DOHH2 (cell line): ENCODE measurements around the gene CD151.

Experiments
- H3F3A ChIP-seq: fragments of 200-600 bp; sonication (generic), shearing (Covaris generic); 2 replicates; pipeline ENCODE4 v1.6.0; 2016; ENCODE audit warnings: antibody characterized with exemption, mild to moderate bottlenecking; ENCODE audit not compliant: control insufficient read depth, insufficient read depth
- H3K27ac ChIP-seq: fragments of 200-600 bp; sonication (generic); 2 replicates; pipeline ENCODE4 v1.5.1; 2014; ENCODE audit warnings: low read depth, mild to moderate bottlenecking, low read length, moderate library complexity
- H3K27me3 ChIP-seq: fragments of 200-600 bp; sonication (generic); 2 replicates; pipeline ENCODE4 v1.6.1; 2014; ENCODE audit warnings: mild to moderate bottlenecking, low read length, mixed read lengths; ENCODE audit not compliant: control insufficient read depth
- H3K36me3 ChIP-seq: fragments of 200-600 bp; sonication (generic); 2 replicates; pipeline ENCODE4 v1.6.1; 2014; ENCODE audit warnings: mild to moderate bottlenecking, low read length, moderate library complexity, mixed read lengths; ENCODE audit not compliant: control insufficient read depth
- H3K4me1 ChIP-seq: fragments of 200-600 bp; sonication (generic); 2 replicates; pipeline ENCODE4 v1.6.1; 2014; ENCODE audit warnings: mild to moderate bottlenecking, low read length, mixed read lengths; ENCODE audit not compliant: control insufficient read depth
- H3K4me2 ChIP-seq: fragments of 200-600 bp; sonication (generic); 2 replicates; pipeline ENCODE4 v1.6.0; 2014; ENCODE audit warnings: mild to moderate bottlenecking, low read length, moderate library complexity
- H3K4me3 ChIP-seq: fragments of 200-600 bp; sonication (generic); 2 replicates; pipeline ENCODE4 v1.5.1; 2014; ENCODE audit warnings: mild to moderate bottlenecking, low read length, mixed read lengths
- H3K79me2 ChIP-seq: fragments of 200-600 bp; sonication (generic); 2 replicates; pipeline ENCODE4 v1.6.1; 2014; ENCODE audit warnings: mild to moderate bottlenecking, low read length, mixed read lengths; ENCODE audit not compliant: control insufficient read depth
- H3K9me2 ChIP-seq: fragments of 200-600 bp; sonication (generic); replicated peaks from 2 replicates; pipeline ENCODE4 v1.6.1; 2014; ENCODE audit warnings: mild to moderate bottlenecking, low read length, mixed read lengths; ENCODE audit not compliant: control insufficient read depth
- H3K9me3 ChIP-seq: fragments of 200-600 bp; sonication (generic); 2 replicates; pipeline ENCODE4 v1.6.1; 2014; ENCODE audit warnings: antibody characterized with exemption, low read length, mixed read lengths; ENCODE audit not compliant: control insufficient read depth, insufficient read depth
- H4K20me1 ChIP-seq: fragments of 200-600 bp; sonication (generic); 2 replicates; pipeline ENCODE4 v1.6.0; 2014; ENCODE audit warnings: low read depth, mild to moderate bottlenecking, antibody characterized with exemption, low read length, moderate library complexity; ENCODE audit not compliant: control insufficient read depth, insufficient read depth
- CTCF ChIP-seq: fragments of 200-600 bp; sonication (generic); IDR thresholded peaks from one replicate; pipeline ENCODE4 v1.5.1; 2014; ENCODE audit warnings: antibody characterized with exemption, mild to moderate bottlenecking, low read depth, low read length; ENCODE audit not compliant: poor library complexity, severe bottlenecking
- EZH2phosphoT487 ChIP-seq: fragments of 200-600 bp; sonication (generic); IDR thresholded peaks from 2 replicates; pipeline ENCODE4 v1.6.1; 2017; ENCODE audit warnings: borderline replicate concordance, mild to moderate bottlenecking, antibody characterized with exemption, low read length, moderate library complexity, mixed read lengths

CD151 gene

DNA sequence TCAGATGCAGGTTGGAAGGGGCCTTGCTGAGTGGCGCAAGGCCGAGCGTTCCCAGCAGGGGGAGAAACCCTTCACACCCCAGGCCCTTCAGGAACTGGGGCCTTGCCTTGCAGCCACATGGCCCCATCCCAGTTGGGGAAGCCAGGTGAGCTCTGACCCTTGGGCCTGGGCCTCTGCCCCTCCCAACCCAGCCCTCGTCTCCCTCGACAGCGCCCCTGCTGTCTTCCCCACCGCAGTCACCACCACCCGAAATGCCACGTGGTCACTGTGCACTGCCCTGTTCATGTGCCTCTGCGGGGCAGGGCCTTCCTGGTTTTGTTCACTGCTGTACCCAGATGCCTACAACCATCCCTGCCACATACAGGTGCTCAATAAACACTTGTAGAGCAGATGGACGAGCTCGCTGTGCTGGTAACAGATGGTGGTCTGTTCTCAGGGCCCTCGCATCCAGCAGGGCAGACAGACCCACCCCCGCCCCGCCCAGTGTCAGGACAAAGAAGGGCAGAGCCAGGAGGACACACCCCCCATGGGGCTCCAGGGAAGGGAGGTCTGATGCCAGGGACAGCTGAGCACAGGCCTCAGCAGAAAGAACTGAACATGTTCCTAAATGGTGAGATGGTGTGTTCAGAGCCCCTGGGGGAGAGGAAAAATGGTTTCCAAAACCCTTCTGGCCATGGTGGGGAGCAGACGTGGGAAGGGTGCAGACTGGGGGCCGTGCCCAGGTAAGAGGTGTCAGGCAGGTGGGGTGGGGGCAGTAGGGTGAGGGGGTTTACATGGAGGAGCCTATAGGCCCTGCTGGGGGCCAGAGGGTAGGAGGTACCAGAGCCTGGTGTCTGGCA is 5.9 kb downstream of the CD151 start:
- TF ChIP-seq EZH2phosphoT487, result no peak
- TF ChIP-seq CTCF, result peak; percentile 16
- Histone ChIP-seq H3F3A (no peaks in the 10 kb centered on the region), H3K27ac (no peak overlapping the region), H3K36me3 (peaks cover 41% of the 10 kb centered on the region), H4K20me1 (peaks cover 14% of the 10 kb centered on the region), H3K4me1 (peaks cover 14% of the 10 kb centered on the region), H3K79me2 (peaks cover 25% of the 10 kb centered on the region), H3K9me2 (no peaks in the 10 kb centered on the region), H3K4me3 (no peak overlapping the region), H3K27me3 (peaks cover 20% of the 10 kb centered on the region), H3K9me3 (no peaks in the 10 kb centered on the region), H3K4me2 (no peak overlapping the region)

GRCh38 chr11:839280-839623 is 6.5 kb downstream of the CD151 start:
- H3K36me3 ChIP-seq, result peaks cover 41% of the 10 kb centered on the region
- no peak overlapping the region for H3K4me2 ChIP-seq
- peaks cover 20% of the 10 kb centered on the region for H3K4me1 ChIP-seq
- H3K9me3 ChIP-seq, result no peaks in the 10 kb centered on the region
- peaks cover 25% of the 10 kb centered on the region for H3K79me2 ChIP-seq
- H3F3A ChIP-seq, result no peaks in the 10 kb centered on the region
- peaks cover 14% of the 10 kb centered on the region for H4K20me1 ChIP-seq
- H3K27ac ChIP-seq, result no peak overlapping the region
- TF ChIP-seq CTCF (no peak), EZH2phosphoT487 (no peak)
- no peaks in the 10 kb centered on the region for H3K9me2 ChIP-seq
- peaks cover 20% of the 10 kb centered on the region for H3K27me3 ChIP-seq
- no peak overlapping the region for H3K4me3 ChIP-seq

GRCh38 chr11:839875-840617 is 7.3 kb downstream of the CD151 start:
- peaks cover 25% of the 10 kb centered on the region for H3K79me2 ChIP-seq
- H3K4me1 ChIP-seq, result peaks cover 27% of the 10 kb centered on the region
- no peak overlapping the region for H3K27ac ChIP-seq
- peak overlapping the region; percentile 92; the same call in 1 of the 2 replicates for H3K4me3 ChIP-seq
- no peak for TF ChIP-seq EZH2phosphoT487
- TF ChIP-seq CTCF, result peak; percentile 50
- H3K9me2 ChIP-seq, result no peaks in the 10 kb centered on the region
- no peaks in the 10 kb centered on the region for H3F3A ChIP-seq
- peaks cover 41% of the 10 kb centered on the region for H3K36me3 ChIP-seq
- H3K27me3 ChIP-seq, result peaks cover 12% of the 10 kb centered on the region
- peaks cover 14% of the 10 kb centered on the region for H4K20me1 ChIP-seq
- H3K9me3 ChIP-seq, result no peaks in the 10 kb centered on the region
- H3K4me2 ChIP-seq, result peak overlapping the region; percentile 90
